ENCODE data around the gene WIPF1. TPM values are rescaled to one million over a fixed set of nuclear protein-coding genes. Genes with fewer than 3 reads are reported as not detected.

Gene WIPF1
- total RNA-seq, 1 donor from 2014 or later: 20.4 TPM

DNA sequence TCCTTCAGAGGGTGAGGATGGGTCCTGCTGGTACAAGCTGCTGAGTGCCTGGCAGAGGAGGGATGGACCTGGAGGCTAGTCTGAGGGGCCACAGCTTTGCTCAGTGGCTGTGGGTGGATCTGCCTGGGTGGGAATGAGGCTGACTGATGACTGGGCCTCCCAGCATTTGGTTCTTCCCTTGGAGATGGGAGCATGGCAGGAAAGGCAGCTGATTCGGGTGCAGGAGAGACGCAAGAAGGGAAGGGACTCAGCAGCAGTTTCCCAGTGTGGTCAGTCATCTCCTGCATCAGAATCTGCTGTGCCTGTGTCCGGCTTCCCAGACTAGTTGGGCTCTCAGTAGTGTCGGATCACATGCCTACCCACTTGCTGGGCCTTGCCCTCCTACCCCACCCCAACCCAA, 7.3 kb downstream of the WIPF1 start:
- Histone ChIP-seq H3K27me3 (no peaks in the 10 kb centered on the region), H3K36me3 (no peaks in the 10 kb centered on the region), H3K27ac (no peak overlapping the region), H3K9me3 (no peaks in the 10 kb centered on the region), H3K4me1 (peaks cover 46% of the 10 kb centered on the region), H3K4me3 (no peak overlapping the region)
- DNase-seq (ENCODE audit: extremely low spot score in 2 of 2): no peak
- intact Hi-C loops (cut with DNase I): no loop called here
- no peak for TF ChIP-seq POLR2AphosphoS5 (IDR thresholded peaks at IDR 0.05; ENCODE audit: insufficient read depth in 1 of 2, low read depth in 1 of 2)
- TF ChIP-seq POLR2A (IDR thresholded peaks at IDR 0.05): no peak
- TF ChIP-seq, protein P1, sequence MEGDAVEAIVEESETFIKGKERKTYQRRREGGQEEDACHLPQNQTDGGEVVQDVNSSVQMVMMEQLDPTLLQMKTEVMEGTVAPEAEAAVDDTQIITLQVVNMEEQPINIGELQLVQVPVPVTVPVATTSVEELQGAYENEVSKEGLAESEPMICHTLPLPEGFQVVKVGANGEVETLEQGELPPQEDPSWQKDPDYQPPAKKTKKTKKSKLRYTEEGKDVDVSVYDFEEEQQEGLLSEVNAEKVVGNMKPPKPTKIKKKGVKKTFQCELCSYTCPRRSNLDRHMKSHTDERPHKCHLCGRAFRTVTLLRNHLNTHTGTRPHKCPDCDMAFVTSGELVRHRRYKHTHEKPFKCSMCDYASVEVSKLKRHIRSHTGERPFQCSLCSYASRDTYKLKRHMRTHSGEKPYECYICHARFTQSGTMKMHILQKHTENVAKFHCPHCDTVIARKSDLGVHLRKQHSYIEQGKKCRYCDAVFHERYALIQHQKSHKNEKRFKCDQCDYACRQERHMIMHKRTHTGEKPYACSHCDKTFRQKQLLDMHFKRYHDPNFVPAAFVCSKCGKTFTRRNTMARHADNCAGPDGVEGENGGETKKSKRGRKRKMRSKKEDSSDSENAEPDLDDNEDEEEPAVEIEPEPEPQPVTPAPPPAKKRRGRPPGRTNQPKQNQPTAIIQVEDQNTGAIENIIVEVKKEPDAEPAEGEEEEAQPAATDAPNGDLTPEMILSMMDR (IDR thresholded peaks at IDR 0.05): no peak

DNA sequence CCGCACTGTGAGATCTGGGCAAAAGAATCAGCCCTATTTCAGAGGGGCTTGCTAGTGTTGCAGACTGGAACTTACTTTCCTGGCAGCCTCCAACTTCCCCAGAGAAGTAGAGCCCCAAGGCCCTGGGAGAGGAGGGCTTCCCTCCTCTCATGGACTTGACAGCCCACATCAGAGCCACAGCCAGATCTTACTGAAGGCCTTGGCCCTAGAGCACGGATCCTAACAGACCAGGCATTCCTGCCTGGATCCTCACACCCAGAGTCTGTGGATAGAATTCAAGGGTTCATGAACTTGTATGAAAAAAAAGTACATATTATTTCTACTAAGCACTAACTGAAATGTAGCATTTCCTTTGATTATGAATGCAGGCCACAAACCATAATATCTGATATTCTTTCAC, 8.3 kb downstream of the WIPF1 start:
- H3K27ac ChIP-seq: peak overlapping the region; percentile 8
- no peaks in the 10 kb centered on the region for H3K27me3 ChIP-seq
- intact Hi-C loops (cut with DNase I): no loop called here
- no peak overlapping the region for H3K4me3 ChIP-seq
- no peaks in the 10 kb centered on the region for H3K9me3 ChIP-seq
- TF ChIP-seq, protein P1 (IDR thresholded peaks at IDR 0.05): no peak
- TF ChIP-seq POLR2A (IDR thresholded peaks at IDR 0.05) (no peak), POLR2AphosphoS5 (IDR thresholded peaks at IDR 0.05; ENCODE audit: insufficient read depth in 1 of 2, low read depth in 1 of 2) (no peak)
- DNase-seq (ENCODE audit: extremely low spot score in 2 of 2): no peak
- H3K4me1 ChIP-seq: peaks cover 43% of the 10 kb centered on the region
- H3K36me3 ChIP-seq: no peaks in the 10 kb centered on the region

DNA sequence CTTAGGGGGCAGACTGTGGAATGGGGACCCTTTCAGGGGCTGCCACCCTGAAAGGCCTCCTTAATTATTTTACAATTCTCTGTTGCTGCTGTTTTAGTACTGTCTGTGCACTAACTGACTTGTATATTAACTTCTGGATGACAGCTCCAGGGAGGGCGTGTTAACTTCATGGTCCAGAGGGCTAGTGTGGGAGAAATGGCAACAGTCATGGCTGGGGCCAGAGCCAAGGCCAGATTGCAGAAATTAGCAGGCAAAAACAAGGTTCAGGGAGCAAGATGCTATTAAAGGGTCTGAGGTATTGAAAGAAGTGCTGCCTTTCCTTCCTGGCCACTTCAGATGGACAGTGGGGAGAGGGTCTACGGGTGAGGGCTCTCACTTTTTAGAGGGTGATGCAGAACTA, 9.1 kb downstream of the WIPF1 start:
- Histone ChIP-seq H3K27ac (peak overlapping the region; percentile 9), H3K9me3 (no peaks in the 10 kb centered on the region), H3K4me1 (peaks cover 35% of the 10 kb centered on the region), H3K4me3 (no peak overlapping the region), H3K36me3 (no peaks in the 10 kb centered on the region), H3K27me3 (no peaks in the 10 kb centered on the region)
- intact Hi-C loops (cut with DNase I): no loop called here
- DNase-seq (ENCODE audit: extremely low spot score in 2 of 2): no peak
- TF ChIP-seq, protein P1 (IDR thresholded peaks at IDR 0.05): no peak
- no peak for TF ChIP-seq POLR2AphosphoS5 (IDR thresholded peaks at IDR 0.05; ENCODE audit: insufficient read depth in 1 of 2, low read depth in 1 of 2)
- no peak for TF ChIP-seq POLR2A (IDR thresholded peaks at IDR 0.05)

DNA sequence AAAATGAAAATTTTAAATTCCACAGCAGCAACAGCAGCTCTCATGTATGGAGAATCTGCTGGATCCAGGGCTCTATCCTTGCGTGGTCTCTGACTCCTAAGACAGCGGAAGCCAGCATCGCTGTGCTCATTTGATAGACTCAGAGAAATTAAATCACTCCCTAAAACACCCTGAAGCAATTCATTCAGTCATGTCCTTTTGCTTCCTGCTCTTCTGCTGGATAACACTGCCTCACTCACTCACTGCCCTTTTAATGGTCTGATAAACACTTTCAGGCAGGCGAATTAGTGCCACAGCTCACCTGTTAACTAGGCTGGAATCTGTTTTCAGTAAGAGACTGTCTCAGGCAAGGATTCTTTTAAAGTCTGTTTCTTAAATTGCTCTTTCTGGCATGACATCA, 10.0 kb downstream of the WIPF1 start:
- H3K9me3 ChIP-seq: no peaks in the 10 kb centered on the region
- peak overlapping the region; percentile 9 for H3K27ac ChIP-seq
- peaks cover 37% of the 10 kb centered on the region for H3K4me1 ChIP-seq
- DNase-seq (ENCODE audit: extremely low spot score in 2 of 2): no peak
- H3K27me3 ChIP-seq: no peaks in the 10 kb centered on the region
- intact Hi-C loops (cut with DNase I): no loop called here
- H3K4me3 ChIP-seq: no peak overlapping the region
- TF ChIP-seq POLR2AphosphoS5 (IDR thresholded peaks at IDR 0.05; ENCODE audit: insufficient read depth in 1 of 2, low read depth in 1 of 2) (no peak), POLR2A (IDR thresholded peaks at IDR 0.05) (no peak)
- TF ChIP-seq, protein P1 (IDR thresholded peaks at IDR 0.05): no peak
- peaks cover 0 to 4% of the 10 kb centered on the region in 2 donors for H3K36me3 ChIP-seq

DNA sequence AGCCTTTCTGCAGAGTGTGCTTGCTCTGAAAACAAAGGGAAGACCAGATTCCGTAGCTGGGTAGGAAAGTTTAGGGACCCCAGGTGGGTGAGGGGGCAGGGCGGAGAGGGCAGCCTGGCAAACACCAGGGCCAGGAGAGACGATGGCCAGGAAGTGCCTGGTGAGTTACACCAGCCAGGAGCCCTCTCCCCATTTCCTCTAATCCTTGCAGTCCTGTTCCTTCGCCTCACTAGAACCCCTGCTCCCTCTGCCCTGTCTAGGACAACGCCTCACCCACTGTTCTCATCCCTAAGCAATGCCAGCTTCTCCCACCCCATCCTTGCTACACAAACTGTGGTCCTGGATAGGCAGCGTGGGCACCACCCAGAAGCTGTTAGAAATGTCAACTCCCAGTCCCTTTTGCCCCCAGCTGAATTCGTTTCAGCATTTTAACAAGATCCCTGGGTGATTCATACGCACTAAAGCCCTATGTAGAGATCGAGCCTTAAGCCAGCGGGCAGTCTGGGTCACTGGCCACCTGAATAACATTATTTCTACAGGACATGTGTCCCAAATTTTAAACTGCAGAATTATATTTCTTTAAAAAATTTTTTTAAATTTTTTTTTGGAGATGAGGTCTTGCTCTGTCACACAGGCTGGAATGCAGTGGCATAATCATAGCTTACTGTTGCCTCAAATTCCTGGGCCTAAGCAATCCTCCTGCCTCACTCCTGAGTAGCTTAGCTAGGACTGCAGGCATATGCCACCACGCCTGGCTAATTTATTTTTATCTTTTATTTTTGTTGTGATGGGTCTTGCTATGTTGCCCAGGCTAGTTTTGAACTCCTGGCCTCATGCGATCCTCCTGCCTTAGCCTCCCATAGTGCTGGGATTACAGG, 10.9 kb downstream of the WIPF1 start:
- H3K4me3 ChIP-seq: no peak overlapping the region
- peaks cover 0 to 7% of the 10 kb centered on the region in 2 donors for H3K36me3 ChIP-seq
- H3K27ac ChIP-seq: no peak overlapping the region
- no peaks in the 10 kb centered on the region for H3K9me3 ChIP-seq
- no peaks in the 10 kb centered on the region for H3K27me3 ChIP-seq
- DNase-seq (ENCODE audit: extremely low spot score in 2 of 2): no peak
- H3K4me1 ChIP-seq: peaks cover 41% of the 10 kb centered on the region
- no peak for TF ChIP-seq POLR2A (IDR thresholded peaks at IDR 0.05)
- TF ChIP-seq, protein P1 (IDR thresholded peaks at IDR 0.05): no peak
- TF ChIP-seq POLR2AphosphoS5 (IDR thresholded peaks at IDR 0.05; ENCODE audit: insufficient read depth in 1 of 2, low read depth in 1 of 2): no peak
- intact Hi-C loops (cut with DNase I): no loop called here
